HG03571 (cell line): ENCODE measurements around the gene GAS2.
A peak's percentile ranks its signal among the peaks of the same experiment; 100 is the strongest.
"Not testable (repeated sequence)": the region's sequence is repeated elsewhere in the genome, so short reads cannot be mapped to it uniquely, and the experiment has no call there.

ENCODE experiments used
- ATAC-seq: cut with Tn5 transposase; IDR thresholded peaks from one replicate; pipeline ENCODE4 v1.9.1; 2021; ENCODE audit not compliant: unreplicated experiment

GAS2 gene

DNA sequence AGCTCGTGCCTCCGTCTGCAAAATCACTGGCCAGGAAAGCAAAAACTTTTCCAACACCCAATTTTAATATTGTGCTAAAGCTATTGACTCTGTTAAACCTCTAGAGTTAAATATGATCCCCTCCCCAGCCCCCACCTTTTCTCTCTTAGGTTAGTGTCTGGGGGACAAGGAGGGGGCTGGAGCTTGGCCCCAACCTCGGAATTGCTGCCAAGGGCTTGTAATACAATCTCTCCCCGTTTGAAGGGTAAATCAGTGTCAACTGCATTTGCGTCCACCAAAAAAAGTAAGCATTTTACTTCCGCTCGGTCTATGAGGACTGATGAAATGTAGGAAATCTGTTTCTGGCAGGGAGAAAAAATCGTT lies at the start of gene GAS2:
TSS of gene GAS2 (plus strand) at position 287 of the 363 bp plus-strand sequence. CDS start 8,259 bp downstream, outside the sequence.
- ATAC-seq: no peak

DNA sequence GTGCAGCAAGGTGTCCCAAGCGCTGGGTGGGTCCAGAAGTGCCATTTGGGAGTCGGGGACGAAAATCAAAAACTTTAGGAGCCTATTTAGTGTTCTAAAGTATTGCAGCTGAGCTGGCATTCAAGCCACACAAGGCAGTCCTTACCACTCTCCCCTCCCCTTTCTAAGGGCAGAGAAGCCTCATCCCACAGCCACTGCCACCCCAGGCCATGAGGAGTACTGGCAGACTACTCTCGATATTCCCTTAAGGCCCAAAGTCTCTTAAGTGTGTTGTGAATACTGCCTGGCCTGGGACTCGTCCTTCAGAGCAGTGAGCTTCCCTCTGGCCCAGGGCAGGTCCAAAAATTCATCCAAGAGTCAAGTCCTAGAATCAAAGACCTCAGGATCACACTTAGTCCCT lies 48.5 kb upstream of the GAS2 start:
- ATAC-seq: no peak

DNA sequence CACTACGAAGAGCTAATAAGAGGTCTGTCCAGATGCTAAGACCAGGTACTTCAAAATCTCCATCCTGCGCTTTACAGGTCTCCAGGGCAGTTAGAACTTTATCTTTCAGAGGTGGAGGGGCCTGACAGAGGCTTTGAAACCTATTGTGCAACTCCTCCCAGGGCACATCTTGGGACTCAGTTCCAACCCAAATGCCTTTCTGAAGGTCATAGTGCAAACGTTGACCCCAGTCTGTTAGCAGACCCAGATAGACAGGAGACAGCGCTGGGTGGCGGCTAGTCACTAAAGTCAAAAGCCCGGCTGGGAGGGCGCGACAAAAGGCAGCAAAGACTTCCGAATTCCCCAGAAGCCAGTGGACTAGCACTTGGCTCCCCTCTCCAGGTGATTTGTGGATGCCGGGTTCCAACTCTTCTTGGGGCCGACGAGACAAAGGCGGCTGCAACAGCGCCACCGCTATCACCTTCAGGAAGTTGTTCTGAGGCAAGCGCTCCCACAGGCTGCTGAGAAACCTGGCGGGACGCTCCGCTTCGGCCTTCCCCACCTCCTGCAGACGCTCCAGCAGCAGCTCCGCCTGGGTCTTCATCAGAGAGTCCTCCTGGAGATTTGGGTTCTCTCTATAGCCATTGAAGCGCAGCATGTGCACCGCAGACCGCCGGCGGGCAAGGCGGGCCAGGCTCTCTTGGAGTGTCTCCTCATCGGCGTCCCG lies 41.5 kb upstream of the GAS2 start:
- ATAC-seq: peak; percentile 45

DNA sequence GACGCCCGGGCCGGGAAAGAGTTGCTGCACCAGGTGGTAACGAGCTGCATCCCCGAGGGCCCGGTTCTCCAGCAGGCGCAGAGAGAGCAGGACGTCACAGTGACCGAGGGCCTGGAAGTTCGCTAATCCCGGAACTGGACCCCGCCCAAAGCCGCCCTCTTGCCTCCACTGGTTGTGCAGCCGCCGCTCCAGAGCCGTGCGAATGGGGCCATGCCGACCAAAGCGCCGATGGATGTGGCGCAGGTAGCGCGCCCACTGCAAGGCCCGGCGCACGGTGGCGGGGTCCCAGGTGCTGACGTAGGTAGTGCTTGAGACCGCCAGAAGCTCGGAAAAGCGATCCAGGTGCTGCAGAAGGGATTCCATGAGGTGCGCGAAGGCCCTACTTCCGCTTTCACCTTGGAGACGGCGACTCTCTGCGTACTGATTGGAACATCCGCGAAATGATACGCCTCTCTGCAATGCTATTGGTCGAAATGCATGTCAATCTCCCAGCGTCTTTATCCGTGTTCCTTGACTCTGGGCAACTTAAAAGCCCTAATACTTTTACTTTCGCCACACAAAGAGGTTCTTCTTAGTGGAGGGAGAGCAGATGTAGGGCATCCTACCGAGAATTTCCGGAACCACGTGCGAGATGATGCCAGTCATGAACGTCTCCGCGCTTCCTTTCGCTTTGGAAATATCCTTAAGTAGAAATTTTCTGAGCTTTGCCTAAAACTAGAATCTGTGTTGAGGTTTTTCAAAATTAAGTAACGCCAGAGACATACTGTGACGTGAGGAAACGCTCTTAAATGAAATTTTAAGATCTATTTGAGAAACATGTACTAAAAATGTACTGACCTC lies 40.7 kb upstream of the GAS2 start, which contains the start of gene FANCF:
TSS of gene FANCF (minus strand) at position 376 of the 840 bp plus-strand sequence. CDS start at position 363, 13 bp downstream.
- peak; percentile 97 for ATAC-seq

DNA sequence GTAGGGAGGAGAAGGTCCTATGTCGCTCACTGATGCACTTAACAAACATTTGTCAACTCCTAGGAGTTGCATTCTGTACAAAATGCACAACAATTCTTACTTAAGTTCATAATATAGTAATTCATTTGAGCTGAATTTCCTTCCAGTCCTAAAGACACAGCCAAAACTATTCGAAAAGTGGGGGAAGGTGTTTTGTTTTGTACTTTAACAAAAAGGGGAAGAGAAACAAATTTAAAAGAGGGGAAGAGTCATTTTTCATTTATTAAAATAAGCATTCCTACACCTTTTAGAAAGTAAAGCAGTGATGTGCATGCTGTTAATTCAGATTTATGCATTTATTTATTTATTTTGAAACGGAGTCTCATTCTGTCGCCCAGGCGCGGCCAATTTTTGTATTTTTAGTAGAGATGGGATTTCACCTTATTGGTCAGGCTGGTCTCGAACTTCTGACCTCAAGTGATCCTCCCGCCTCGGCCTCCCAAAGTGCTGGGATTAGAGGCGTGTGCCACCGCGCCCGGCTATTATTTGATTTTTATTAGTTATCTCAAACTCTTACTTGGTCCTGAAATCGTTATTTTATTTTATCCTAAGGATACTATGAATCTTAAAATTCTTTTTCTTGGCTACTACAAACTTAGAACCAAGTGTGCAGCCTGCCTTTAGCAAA lies 39.7 kb upstream of the GAS2 start:
- ATAC-seq: no peak

DNA sequence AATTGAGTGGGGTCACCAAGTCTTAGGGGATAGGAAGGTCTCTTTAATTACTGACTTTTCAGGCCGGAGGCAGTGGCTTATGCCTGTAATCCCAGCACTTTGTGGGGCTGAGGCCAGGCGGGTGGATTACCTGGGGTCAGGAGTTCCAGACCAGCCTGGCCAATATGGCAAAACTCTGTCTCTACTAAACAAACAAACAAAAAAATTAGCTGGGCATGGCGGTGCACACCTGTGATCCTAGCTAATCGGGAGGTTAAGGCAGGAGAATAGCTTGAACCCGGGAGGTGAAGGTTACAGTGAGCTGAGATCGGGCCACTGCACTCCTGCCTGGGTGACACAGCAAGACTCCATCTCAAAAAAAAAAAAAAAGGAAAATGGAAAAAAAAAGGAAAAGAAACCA lies 39.0 kb upstream of the GAS2 start:
- no peak for ATAC-seq

DNA sequence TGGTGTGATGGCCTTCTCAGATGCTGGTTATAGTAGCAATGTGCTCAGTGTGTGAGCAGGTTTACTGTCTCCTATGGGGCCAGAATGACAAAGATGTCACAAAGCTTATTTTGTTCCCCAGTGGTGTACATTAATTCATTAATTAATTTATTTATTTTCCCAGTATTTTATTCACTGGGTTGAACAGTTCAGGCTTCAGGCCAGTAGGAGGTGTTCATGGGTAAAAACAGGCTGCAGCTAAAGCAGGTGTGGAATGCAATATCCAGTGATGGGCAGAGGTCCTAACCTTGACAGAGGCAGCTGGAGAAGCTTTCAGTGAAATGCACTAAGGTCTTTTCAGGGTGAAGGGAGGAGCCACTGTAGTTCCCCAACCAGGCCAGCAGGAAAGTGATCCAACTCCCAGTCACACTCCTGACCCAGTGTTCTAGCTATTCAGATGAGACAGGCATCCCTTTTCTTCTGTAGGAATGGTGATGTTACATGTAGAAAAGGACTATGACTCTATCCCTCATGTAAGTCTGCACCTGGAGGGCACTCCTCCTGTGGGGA lies 33.0 kb upstream of the GAS2 start:
- no peak for ATAC-seq

DNA sequence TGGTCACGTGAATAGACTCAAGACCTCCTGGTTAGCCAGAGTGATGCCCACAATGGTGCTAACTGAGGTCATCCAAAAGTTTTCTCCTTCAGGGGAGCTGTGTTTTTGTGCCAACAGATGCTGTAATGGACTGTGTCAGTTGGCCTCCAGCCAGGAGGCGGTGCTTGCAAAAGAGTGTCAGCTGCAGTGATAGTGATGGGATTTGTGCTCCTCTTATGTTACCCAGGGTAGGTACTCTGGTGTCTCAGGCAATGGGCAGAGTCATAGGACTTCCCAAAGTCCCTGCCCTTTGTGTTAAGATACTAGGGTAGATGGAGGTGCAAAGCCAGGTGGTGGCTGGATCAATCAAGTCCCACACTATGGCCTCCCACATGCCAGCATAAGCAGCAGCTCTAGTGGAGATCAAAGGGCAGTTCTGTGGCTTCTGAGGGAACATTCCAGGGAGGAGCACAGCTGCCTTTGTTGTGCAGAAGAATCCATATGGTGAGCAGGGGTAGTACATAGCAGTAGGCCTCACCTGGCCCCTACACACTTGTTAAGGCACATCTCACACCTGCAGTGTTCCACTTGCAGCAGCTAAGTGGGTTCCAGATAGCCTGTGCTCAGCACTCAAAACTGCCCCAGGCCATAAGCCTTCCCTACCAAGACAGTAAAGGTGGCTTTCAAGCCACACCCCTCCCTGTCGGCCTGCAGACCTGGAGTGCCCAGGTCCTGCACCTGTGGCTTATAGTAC lies 31.3 kb upstream of the GAS2 start:
- no peak for ATAC-seq

DNA sequence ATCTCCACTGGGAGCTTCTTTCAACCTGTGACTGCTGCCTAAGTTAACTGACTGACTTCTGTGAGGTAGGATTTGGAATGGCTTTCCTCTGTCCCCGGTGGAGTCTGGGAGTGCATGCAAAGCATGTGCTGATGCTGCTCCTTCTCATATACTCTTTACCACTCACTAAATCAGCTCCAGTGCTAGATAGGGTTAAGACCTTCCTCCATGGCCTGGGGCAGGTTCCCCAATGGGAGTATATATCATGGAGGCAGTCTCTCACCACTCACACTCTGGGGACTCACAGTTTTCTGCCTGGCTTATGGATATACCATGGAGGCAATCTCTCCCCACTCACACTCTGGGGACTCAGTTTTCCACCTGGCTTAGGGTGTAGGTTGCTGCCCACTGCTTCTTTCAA lies 30.7 kb upstream of the GAS2 start:
- ATAC-seq: no peak

DNA sequence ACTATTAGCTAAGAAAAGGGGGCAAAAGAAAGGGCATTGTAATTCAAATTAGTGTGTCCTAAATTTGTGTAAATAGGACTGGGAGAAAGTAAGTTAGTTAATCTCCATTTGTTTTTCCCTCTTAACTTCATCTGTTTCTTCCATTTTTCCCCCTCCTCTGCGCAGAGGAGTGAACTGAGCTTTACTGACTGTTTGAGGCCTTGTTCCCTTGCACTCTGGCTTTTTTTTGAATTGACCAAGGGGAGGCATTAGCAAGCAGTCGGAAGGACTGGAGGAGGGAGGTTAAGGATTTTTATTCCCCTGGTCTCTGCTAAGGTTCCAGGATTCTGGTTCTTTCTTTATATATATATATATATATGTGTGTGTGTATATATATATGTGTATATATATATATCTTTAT lies 25.5 kb upstream of the GAS2 start:
- ATAC-seq: no peak

DNA sequence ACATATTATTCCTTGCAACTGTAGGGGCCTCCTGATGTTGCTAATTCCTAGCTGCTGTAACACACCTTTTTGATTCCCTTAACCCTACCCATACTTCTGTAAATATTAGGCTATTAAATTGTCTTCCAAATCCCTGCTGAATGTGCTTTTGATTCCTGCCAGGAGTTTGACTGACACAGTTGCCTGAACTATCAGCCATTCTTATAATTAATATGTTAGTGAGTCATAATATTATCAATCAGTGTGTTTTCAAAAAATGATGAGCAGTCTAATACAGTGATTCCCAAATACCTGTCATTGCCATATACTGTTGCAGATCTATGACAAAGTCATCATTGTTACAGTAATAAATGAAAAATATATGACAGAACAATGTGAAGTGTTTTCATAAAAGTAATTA lies 24.9 kb upstream of the GAS2 start:
- ATAC-seq: no peak

DNA sequence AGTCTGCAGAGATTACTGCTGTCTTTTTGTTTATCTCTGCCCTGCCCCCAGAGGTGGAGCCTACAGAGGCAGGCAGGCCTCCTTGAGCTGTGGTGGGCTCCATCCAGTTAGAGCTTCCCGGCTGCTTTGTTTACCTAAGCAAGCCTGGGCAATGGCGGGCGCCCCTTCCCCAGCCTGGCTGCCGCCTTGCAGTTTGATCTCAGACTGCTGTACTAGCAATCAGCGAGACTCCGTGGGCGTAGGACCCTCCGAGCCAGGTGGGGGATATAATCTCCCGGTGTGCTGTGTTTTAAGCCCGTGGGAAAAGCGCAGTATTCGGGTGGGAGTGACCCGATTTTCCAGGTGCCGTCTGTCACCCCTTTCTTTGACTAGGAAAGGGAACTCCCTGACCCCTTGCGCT lies 14.1 kb upstream of the GAS2 start:
- ATAC-seq: not testable (repeated sequence)

DNA sequence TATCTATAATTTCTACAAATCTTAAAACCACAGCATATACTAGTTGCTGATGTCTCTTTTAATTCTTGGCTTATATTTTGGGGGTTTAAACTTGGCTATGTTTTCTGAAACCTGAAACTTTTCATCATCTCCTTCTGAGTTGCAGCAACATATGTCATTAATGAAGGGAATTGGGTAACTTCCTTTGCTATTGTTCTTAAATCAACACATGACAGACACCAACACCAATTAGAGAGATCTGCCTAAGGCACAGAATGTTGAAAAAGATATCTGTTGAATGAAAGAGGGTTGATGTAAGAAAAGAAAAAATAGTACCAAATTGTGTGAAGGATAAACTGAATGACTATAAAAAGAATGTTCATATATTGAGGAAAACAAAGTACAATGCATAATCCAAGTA lies 10.3 kb upstream of the GAS2 start:
- ATAC-seq: no peak

DNA sequence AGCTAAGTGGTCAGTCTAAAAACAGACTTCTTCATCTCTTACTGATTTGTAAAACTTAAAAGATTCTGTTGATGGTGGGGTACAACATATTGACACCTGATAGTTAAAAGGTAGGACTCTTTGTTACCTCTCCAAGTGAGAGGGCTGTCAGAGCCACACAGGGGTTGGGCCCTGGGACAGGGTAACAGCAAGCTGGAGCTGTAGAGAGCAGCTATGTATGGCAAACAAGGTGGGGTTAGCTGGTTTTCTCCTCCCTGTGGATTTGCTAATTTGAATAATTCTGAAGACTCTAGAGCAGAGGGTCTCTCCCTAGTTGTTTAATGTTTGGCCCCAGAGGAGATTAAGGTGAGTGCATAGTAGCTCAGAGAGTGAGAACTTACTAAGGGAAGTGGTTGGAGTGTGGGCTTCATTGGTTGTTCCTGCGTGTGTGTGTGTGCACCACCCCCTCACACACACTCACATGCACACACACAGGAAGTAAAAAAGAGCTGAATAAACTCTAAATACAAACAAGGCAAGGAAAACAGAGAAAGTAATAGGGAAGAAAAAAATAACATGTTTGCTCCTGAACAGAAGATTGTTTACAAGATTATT lies 9.2 kb upstream of the GAS2 start:
- ATAC-seq: peak; percentile 98

DNA sequence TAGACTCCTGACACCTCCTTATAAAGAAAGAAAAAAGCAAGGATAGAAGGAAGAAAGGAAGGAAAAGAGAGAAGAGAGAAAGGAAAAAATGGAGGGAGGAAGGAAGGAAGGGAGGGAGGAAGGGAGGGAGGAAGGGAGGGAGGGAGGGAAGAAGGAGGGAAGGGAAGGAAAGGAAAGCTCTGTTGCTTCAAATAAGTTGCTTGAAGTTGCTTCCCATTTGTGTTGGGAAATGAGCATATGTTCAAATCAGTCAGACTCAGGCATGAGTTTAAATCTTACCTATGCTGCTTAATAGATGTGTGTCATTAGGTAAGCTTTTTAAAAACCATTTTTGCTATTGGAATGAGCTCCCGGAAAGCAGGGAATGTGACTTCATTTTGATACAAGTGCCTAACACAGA lies 6.6 kb upstream of the GAS2 start:
- no peak for ATAC-seq

DNA sequence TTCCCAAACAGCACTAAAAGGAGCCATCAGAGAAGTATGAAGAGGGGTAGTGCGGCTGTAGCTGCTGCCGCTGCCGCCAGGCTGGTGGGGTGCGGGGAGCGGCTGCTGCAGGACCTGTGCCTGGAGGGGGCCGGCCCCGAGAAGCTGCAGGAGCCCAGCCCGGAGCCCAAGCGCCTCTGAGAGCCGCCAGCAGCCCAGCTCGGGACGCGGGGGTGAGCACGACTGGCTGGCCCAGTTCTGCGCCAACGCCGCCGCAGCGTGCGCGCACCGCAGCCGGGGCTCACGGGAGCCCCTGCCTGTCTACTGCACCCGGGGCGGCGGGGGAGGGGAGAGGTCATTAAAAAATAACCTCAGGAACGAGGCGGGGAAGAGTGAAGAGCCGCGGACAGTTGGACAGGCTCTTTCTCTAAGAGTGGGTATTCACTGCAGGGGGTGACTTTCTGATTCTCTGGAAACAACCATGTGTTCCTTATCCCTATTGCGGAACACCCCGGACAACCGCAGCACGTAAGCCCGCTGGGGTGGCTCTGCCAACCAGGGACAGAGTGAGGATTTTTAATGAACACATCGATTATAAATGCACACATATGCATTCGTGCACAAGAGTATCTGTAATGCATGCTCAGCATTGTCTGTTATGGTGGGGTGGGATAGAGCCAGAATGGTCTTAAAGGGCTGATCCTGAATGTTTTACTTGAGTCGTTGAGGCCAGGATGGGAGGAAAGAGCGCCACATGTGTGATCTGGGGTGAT lies 453 bp downstream of the GAS2 start:
- ATAC-seq: peak; percentile 36

DNA sequence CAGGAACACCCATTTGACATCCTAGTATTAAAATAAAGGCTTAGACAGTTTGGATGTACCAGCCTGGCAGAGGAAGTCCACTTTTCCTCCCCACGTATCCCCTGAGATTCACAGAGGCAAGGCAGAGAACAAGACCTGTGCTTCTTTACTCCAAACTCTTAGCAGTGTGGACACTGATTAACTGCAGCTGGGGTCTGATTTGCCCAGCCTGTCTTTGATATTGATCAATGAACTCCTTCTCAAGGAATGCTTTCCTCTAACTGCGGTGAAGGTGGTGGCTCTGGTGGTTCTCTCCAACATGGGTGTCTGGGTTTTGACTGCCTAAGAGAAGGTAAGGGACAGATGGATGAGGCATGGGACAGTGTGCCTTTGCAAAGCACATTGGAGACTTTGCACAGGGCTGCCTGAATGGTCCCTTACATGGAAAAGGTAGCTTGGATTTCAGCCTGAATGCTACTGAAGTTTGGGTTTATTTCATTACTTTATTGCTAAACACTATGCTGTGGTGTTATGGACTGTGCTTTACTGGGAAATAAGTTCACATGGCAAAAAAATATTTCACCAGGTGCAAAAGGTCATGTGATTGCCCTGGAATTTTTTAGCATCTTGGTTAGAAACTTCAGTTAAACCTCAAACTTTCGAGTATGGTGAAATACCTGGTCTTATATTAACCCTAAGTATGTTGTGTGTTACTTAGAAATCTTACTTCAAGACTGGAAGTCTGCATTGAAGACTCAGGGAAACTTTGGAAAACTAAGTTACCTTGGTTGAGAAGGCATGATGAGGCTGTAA lies 1.8 kb downstream of the GAS2 start:
- peak; percentile 33 for ATAC-seq

DNA sequence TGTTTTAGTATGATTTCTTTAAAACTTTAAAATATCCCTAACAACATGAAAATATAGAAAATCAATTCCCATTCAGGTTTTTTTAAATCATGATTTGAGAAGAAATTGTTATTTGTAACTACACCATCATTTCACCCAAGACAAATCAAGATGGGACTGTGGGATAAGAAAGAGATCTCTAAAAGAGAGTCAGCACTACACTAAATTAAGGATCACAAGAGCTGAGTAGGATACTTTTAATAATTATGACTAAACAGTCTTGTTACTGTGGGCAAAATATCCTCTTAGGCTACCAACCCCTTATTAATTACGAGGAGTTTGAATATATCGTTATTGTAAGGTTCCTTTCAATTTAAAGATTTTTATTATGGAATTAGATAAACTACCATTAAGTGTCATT lies 3.0 kb downstream of the GAS2 start:
- ATAC-seq: no peak

DNA sequence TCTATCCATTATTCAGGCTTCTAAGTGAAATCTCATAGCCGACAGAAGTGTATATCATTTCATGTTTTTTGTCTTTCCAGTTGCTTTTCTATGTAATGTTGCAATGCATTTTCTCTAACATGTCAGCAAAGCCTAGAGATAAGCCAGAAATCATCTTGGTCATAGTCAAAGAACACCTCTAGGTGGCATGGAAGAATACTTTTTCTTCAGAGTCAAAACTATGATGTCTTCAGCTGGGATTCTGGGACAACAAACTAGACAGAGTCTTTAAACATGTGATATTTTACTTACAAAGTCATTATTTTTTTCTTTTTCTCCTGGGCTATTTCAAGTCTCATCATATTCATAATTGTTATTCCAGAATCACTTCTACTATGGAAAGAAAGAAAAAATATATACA lies 4.4 kb downstream of the GAS2 start:
- ATAC-seq: peak; percentile 33
